ENCODE data around the gene CFAP44. TPM values are rescaled to one million over a fixed set of nuclear protein-coding genes. Genes with fewer than 3 reads are reported as not detected.
"Not testable (repeated sequence)": the region's sequence is repeated elsewhere in the genome, so short reads cannot be mapped to it uniquely, and the experiment has no call there.

The CFAP44 gene
- total and polyA plus RNA-seq, 2 experiments from 2014 or later = 2.2 to 14.2 TPM

DNA sequence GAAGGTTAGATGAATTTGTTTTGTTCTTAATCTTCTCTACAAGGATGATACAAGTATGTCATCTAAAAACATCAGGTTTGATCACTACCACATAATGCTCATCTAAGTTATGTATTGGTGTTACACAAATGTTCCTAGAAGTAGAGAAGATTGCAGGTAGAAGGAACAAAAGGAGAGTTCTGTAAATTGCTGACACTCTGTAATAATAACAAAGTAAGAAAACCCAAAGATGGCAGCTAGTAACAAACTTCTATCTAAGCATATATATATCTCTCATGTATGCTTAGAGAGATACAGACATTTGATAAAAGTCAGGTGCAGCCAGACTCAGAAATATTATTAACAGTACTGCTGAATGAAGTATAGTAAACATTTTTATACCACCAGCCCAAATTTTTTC is 20.2 kb upstream of the CFAP44 start:
- H3K4me2 ChIP-seq = no peak overlapping the region
- H3K9me3 ChIP-seq (ENCODE audit: low read depth) = no peaks in the 10 kb centered on the region
- no peak overlapping the region for H3K4me3 ChIP-seq
- no peaks in the 10 kb centered on the region for H3K79me2 ChIP-seq
- no peak overlapping the region for H3K27ac ChIP-seq
- H3K9me2 ChIP-seq (replicated peaks; ENCODE audit: insufficient read depth) = no peaks in the 10 kb centered on the region
- no peaks in the 10 kb centered on the region for H4K20me1 ChIP-seq (ENCODE audit: insufficient read depth, poor library complexity, severe bottlenecking)
- no peaks in the 10 kb centered on the region for H3K4me1 ChIP-seq (ENCODE audit: insufficient read depth)
- TF ChIP-seq, protein P1, sequence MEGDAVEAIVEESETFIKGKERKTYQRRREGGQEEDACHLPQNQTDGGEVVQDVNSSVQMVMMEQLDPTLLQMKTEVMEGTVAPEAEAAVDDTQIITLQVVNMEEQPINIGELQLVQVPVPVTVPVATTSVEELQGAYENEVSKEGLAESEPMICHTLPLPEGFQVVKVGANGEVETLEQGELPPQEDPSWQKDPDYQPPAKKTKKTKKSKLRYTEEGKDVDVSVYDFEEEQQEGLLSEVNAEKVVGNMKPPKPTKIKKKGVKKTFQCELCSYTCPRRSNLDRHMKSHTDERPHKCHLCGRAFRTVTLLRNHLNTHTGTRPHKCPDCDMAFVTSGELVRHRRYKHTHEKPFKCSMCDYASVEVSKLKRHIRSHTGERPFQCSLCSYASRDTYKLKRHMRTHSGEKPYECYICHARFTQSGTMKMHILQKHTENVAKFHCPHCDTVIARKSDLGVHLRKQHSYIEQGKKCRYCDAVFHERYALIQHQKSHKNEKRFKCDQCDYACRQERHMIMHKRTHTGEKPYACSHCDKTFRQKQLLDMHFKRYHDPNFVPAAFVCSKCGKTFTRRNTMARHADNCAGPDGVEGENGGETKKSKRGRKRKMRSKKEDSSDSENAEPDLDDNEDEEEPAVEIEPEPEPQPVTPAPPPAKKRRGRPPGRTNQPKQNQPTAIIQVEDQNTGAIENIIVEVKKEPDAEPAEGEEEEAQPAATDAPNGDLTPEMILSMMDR (IDR thresholded peaks at IDR 0.05; ENCODE audit: poor library complexity) = no peak
- TF ChIP-seq EZH2phosphoT487 (IDR thresholded peaks at IDR 0.05; ENCODE audit: low read depth, severe bottlenecking, unreplicated experiment) (no peak), EZH2 (IDR thresholded peaks at IDR 0.05; ENCODE audit: borderline replicate concordance) (no peak)
- H3K27me3 ChIP-seq = no peaks in the 10 kb centered on the region
- H3K36me3 ChIP-seq (replicated peaks; ENCODE audit: insufficient read depth, low read depth) = no peaks in the 10 kb centered on the region
- no peak overlapping the region for H2AFZ ChIP-seq
- no peak for DNase-seq (ENCODE audit: low spot score)

DNA sequence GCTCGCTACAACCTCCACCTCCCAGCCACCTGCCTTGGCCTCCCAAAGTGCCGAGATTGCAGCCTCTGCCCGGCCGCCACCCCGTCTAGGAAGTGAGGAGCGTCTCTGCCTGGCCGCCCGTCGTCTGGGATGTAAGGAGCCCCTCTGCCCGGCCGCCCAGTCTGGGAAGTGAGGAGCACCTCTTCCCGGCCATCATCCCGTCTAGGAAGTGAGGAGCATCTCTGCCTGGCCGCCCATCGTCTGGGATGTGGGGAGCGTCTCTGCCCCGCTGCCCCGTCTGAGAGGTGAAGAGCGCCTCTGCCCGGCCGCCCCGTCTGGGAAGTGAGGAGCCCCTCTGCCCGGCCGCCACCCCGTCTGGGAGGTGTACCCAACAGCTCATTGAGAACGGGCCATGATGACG is 17.3 kb upstream of the CFAP44 start:
- not testable (repeated sequence) for DNase-seq (ENCODE audit: low spot score); H2AFZ ChIP-seq; H3K9me2 ChIP-seq (replicated peaks; ENCODE audit: insufficient read depth); H3K4me2 ChIP-seq; H3K27ac ChIP-seq; H3K36me3 ChIP-seq (replicated peaks; ENCODE audit: insufficient read depth, low read depth); H3K79me2 ChIP-seq; H3K4me3 ChIP-seq; H3K9me3 ChIP-seq (ENCODE audit: low read depth); H3K27me3 ChIP-seq; H3K4me1 ChIP-seq (ENCODE audit: insufficient read depth); H4K20me1 ChIP-seq (ENCODE audit: insufficient read depth, poor library complexity, severe bottlenecking)
- WGBS (ENCODE audit: low lambda C conversion rate, missing lambda C conversion rate) = 99% methylated on average over 25 of the region's 27 CpGs

DNA sequence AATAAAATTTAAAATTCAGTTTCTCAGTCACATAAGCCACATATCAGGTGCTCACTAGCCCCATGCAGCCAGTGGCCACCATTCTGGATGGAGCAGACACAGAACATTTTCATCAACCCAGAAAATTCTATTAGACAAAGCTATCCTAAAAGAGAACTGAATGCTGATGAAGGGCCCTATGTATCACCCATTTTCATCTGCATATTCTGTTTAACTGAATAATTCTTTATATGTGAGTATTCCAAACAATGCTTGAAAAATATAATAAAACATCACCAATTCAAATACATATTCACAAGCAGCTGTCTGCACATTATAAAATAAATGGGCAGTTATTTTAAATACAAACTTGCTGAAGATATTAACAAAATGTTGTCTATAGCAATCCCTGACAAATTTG is 14.2 kb upstream of the CFAP44 start:
- Histone ChIP-seq H3K36me3 (replicated peaks; ENCODE audit: insufficient read depth, low read depth) (no peaks in the 10 kb centered on the region), H3K4me3 (no peak overlapping the region), H3K27ac (no peak overlapping the region), H3K4me1 (ENCODE audit: insufficient read depth) (no peaks in the 10 kb centered on the region), H3K9me3 (ENCODE audit: low read depth) (no peaks in the 10 kb centered on the region), H2AFZ (no peak overlapping the region), H3K4me2 (no peak overlapping the region), H3K79me2 (no peaks in the 10 kb centered on the region), H3K9me2 (replicated peaks; ENCODE audit: insufficient read depth) (no peaks in the 10 kb centered on the region), H3K27me3 (no peaks in the 10 kb centered on the region), H4K20me1 (ENCODE audit: insufficient read depth, poor library complexity, severe bottlenecking) (no peaks in the 10 kb centered on the region)
- no peak for TF ChIP-seq EZH2phosphoT487 (IDR thresholded peaks at IDR 0.05; ENCODE audit: low read depth, severe bottlenecking, unreplicated experiment)
- TF ChIP-seq, protein P1 (IDR thresholded peaks at IDR 0.05; ENCODE audit: poor library complexity) = no peak
- no peak for TF ChIP-seq EZH2 (IDR thresholded peaks at IDR 0.05; ENCODE audit: borderline replicate concordance)
- DNase-seq (ENCODE audit: low spot score) = no peak

GRCh38 chr3:113454630-113455029 is 13.3 kb upstream of the CFAP44 start:
- TF ChIP-seq EZH2 (IDR thresholded peaks at IDR 0.05; ENCODE audit: borderline replicate concordance) (no peak), EZH2phosphoT487 (IDR thresholded peaks at IDR 0.05; ENCODE audit: low read depth, severe bottlenecking, unreplicated experiment) (no peak)
- TF ChIP-seq, protein P1 (IDR thresholded peaks at IDR 0.05; ENCODE audit: poor library complexity) = no peak
- no peaks in the 10 kb centered on the region for H3K36me3 ChIP-seq (replicated peaks; ENCODE audit: insufficient read depth, low read depth)
- no peak overlapping the region for H3K4me3 ChIP-seq
- H3K4me1 ChIP-seq (ENCODE audit: insufficient read depth) = no peaks in the 10 kb centered on the region
- no peaks in the 10 kb centered on the region for H3K9me2 ChIP-seq (replicated peaks; ENCODE audit: insufficient read depth)
- no peak overlapping the region for H3K27ac ChIP-seq
- no peaks in the 10 kb centered on the region for H3K27me3 ChIP-seq
- H3K9me3 ChIP-seq (ENCODE audit: low read depth) = no peaks in the 10 kb centered on the region
- 70% methylated on average over 3 of the region's 3 CpGs for WGBS (ENCODE audit: low lambda C conversion rate, missing lambda C conversion rate)
- H2AFZ ChIP-seq = no peak overlapping the region
- no peaks in the 10 kb centered on the region for H3K79me2 ChIP-seq
- H3K4me2 ChIP-seq = no peak overlapping the region
- DNase-seq (ENCODE audit: low spot score) = no peak
- H4K20me1 ChIP-seq (ENCODE audit: insufficient read depth, poor library complexity, severe bottlenecking) = no peaks in the 10 kb centered on the region
